ENCODE data around the gene RHOF. TPM values are rescaled to one million over a fixed set of nuclear protein-coding genes. Genes with fewer than 3 reads are reported as not detected.
A peak's percentile ranks its signal among the peaks of the same experiment; 100 is the strongest.

Gene RHOF
- total RNA-seq, 4 donors from 2014 or later: 9.4 to 15.7 (median 12.1) TPM

- no peak overlapping the region for H3K4me3 ChIP-seq
- H3K9me3 ChIP-seq: no peaks in the 10 kb centered on the region
- H3K27me3 ChIP-seq: no peaks in the 10 kb centered on the region
- TF ChIP-seq EP300 (IDR thresholded peaks at IDR 0.05) (no peak), POLR2A (IDR thresholded peaks at IDR 0.05) (no peak), POLR2AphosphoS5 (IDR thresholded peaks at IDR 0.05) (no peak), CTCF (IDR thresholded peaks at IDR 0.05) (no peak)
- 70% methylated on average over 2 of the region's 6 CpGs; no CpG with 5 or more reads in 1 of the 2 donors for WGBS, 2 donors (ENCODE audit: low coverage in 1 of 2)
- peak overlapping the region in 3 of 4 donors; percentile 2 to 43 (median 35) for H3K27ac ChIP-seq
- H3K4me1 ChIP-seq: peaks cover 0 to 42% (median 12%) of the 10 kb centered on the region in 3 donors
- H3K36me3 ChIP-seq: no peaks in the 10 kb centered on the region
- ATAC-seq: no peak
Measured at GRCh38 chr12:121786440-121786825, 7.1 kb downstream of the RHOF start.

- H3K4me1 ChIP-seq: peaks cover 0 to 50% (median 14%) of the 10 kb centered on the region in 3 donors
- no peak for TF ChIP-seq CTCF (IDR thresholded peaks at IDR 0.05)
- TF ChIP-seq EP300 (IDR thresholded peaks at IDR 0.05): no peak
- no peak for TF ChIP-seq POLR2AphosphoS5 (IDR thresholded peaks at IDR 0.05)
- no peak for TF ChIP-seq POLR2A (IDR thresholded peaks at IDR 0.05)
- ATAC-seq: peak; percentile 49
- peak overlapping the region in 3 of 4 donors; percentile 0 to 50 (median 28) for H3K27ac ChIP-seq
- no peaks in the 10 kb centered on the region for H3K27me3 ChIP-seq
- peaks cover 0 to 12% of the 10 kb centered on the region in 2 donors for H3K36me3 ChIP-seq
- no peaks in the 10 kb centered on the region for H3K9me3 ChIP-seq
- no peak overlapping the region for H3K4me3 ChIP-seq
- WGBS, 2 donors (ENCODE audit: low coverage in 1 of 2): 44 to 47% methylated on average over 5 to 6 of the region's 6 CpGs
Measured at GRCh38 chr12:121784460-121784859, 9.0 kb downstream of the RHOF start.

GRCh38 chr12:121783766-121784165 is 9.7 kb downstream of the RHOF start:
- no peaks in the 10 kb centered on the region for H3K9me3 ChIP-seq
- H3K27me3 ChIP-seq: no peaks in the 10 kb centered on the region
- ATAC-seq: no peak
- no peak overlapping the region for H3K4me3 ChIP-seq
- H3K36me3 ChIP-seq: peaks cover 0 to 19% of the 10 kb centered on the region in 2 donors
- H3K27ac ChIP-seq: peak overlapping the region in 2 of 4 donors; percentile 43 to 50
- no peak for TF ChIP-seq EP300 (IDR thresholded peaks at IDR 0.05)
- no peak for TF ChIP-seq POLR2AphosphoS5 (IDR thresholded peaks at IDR 0.05)
- no peak for TF ChIP-seq POLR2A (IDR thresholded peaks at IDR 0.05)
- TF ChIP-seq CTCF (IDR thresholded peaks at IDR 0.05): no peak
- H3K4me1 ChIP-seq: peaks cover 0 to 46% (median 14%) of the 10 kb centered on the region in 3 donors
- WGBS, 2 donors (ENCODE audit: low coverage in 1 of 2): 64 to 65% methylated on average over 6 of the region's 6 CpGs

- Histone ChIP-seq H3K9me3 (no peaks in the 10 kb centered on the region), H3K27ac (peak overlapping the region; percentile 40 to 83 (median 76)), H3K4me3 (no peak overlapping the region), H3K36me3 (peaks cover 0 to 22% of the 10 kb centered on the region in 2 donors), H3K4me1 (peaks cover 0 to 42% (median 14%) of the 10 kb centered on the region in 3 donors), H3K27me3 (no peaks in the 10 kb centered on the region)
- peak; percentile 39 for ATAC-seq
- no peak for TF ChIP-seq EP300 (IDR thresholded peaks at IDR 0.05)
- no peak for TF ChIP-seq CTCF (IDR thresholded peaks at IDR 0.05)
- TF ChIP-seq POLR2A (IDR thresholded peaks at IDR 0.05): no peak
- peak; percentile 22 for TF ChIP-seq POLR2AphosphoS5 (IDR thresholded peaks at IDR 0.05)
- WGBS, 2 donors (ENCODE audit: low coverage in 1 of 2): 18 to 31% methylated on average over 7 to 10 of the region's 14 CpGs
Measured at GRCh38 chr12:121781998-121782979, 11.2 kb downstream of the RHOF start.

Measured in gastroesophageal sphincter (tissue), 4 donors.